ENCODE data around the gene FNBP1. TPM values are rescaled to one million over a fixed set of nuclear protein-coding genes. Genes with fewer than 3 reads are reported as not detected.
"Not testable (repeated sequence)": the region's sequence is repeated elsewhere in the genome, so short reads cannot be mapped to it uniquely, and the experiment has no call there.

Gene FNBP1
- total RNA-seq, 1 experiment from 2014 or later, result 16.0 TPM

DNA sequence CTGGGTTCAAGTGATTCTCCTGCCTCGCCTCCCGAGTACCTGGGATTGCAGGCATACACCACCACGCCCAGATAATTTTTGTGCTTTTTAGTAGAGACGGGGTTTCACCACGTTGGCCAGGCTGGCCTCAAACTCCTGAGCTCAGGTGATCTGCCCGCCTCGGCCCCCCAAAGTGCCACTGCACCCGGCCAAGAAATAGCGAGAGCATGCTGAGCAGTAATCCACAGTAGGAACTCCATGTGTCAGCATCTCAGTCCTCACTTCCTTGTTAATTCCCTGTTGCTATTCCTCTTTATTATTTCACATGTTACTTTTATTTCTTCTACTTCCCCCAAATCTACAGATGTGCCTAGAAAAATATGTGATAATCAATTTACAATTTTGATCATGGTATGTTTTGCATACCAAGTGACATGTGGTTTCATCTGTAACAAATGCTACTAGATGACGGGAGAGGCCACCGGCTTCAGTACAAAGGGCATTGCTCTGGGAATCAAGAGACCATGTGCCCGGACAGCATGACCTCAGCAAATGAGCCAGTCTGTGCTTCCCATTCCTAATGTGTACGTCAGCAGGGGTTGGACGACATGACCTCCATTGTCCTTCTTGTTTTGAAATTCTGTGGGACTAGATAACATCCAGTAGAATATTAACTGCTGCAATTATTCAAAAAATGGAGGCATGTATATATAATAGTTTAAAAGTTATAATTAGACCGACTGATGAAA, 61.6 kb downstream of the FNBP1 start:
- DNase-seq, result no peak
- Histone ChIP-seq H3K36me3 (replicated peaks; ENCODE audit: control insufficient read depth, insufficient read depth, low read length) (no peaks in the 10 kb centered on the region), H3K4me3 (ENCODE audit: insufficient read depth, low read depth, low read length) (no peak overlapping the region), H3K27me3 (ENCODE audit: control insufficient read depth, insufficient read depth, low read length) (no peaks in the 10 kb centered on the region)

- DNase-seq; H3K27me3 ChIP-seq (ENCODE audit: control insufficient read depth, insufficient read depth, low read length); H3K36me3 ChIP-seq (replicated peaks; ENCODE audit: control insufficient read depth, insufficient read depth, low read length); H3K4me3 ChIP-seq (ENCODE audit: insufficient read depth, low read depth, low read length): not testable (repeated sequence)
Measured at GRCh38 chr9:129980224-129980623, 62.8 kb downstream of the FNBP1 start.

GRCh38 chr9:129979071-129979745, 63.8 kb downstream of the FNBP1 start:
- Histone ChIP-seq H3K4me3 (ENCODE audit: insufficient read depth, low read depth, low read length) (no peak overlapping the region), H3K27me3 (ENCODE audit: control insufficient read depth, insufficient read depth, low read length) (no peaks in the 10 kb centered on the region), H3K36me3 (replicated peaks; ENCODE audit: control insufficient read depth, insufficient read depth, low read length) (no peaks in the 10 kb centered on the region)
- DNase-seq, result no peak

- Histone ChIP-seq H3K27me3 (ENCODE audit: control insufficient read depth, insufficient read depth, low read length) (no peaks in the 10 kb centered on the region), H3K4me3 (ENCODE audit: insufficient read depth, low read depth, low read length) (no peak overlapping the region), H3K36me3 (replicated peaks; ENCODE audit: control insufficient read depth, insufficient read depth, low read length) (no peaks in the 10 kb centered on the region)
- DNase-seq, result no peak
Measured at GRCh38 chr9:129972816-129973215, 70.2 kb downstream of the FNBP1 start.

DNA sequence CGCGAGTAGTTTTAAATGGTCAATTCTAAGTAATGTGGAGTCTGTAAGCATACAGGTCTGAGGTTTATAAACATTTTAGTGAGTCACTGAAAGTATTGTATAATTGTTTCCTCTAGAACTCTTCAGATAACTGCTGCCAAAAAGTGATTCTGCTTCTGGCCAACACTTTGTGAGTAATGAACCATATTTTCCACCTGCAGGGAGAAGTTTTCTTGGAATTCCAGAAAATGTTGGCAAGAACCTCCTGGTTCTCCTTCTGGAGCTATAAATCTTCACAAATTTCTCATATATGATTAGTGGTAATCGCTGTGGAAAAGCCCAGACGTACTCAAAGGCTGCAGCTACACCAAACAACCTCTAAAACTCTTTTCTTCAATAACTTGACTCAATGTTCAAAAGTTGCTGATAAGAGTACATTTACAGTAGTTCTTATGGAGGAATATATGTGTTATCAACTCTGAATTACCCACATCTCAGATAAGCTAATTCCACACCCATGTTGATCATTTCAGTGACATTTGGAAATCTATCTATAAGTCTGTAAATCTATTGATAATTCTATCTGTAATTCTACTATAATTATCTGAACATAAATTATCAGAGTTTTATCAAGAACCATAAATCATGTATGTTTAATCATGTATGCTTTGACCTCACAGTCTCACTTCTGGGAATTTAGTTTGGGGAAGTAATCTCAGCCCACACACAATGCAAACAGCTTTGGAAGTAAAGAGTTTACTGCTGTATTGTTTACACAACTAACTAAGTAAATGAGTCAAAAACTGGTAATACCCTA, 74.1 kb downstream of the FNBP1 start:
- Histone ChIP-seq H3K4me3 (ENCODE audit: insufficient read depth, low read depth, low read length) (no peak overlapping the region), H3K27me3 (ENCODE audit: control insufficient read depth, insufficient read depth, low read length) (no peaks in the 10 kb centered on the region), H3K36me3 (replicated peaks; ENCODE audit: control insufficient read depth, insufficient read depth, low read length) (no peaks in the 10 kb centered on the region)
- no peak for DNase-seq

GRCh38 chr9:129964901-129965734, 77.9 kb downstream of the FNBP1 start:
- Histone ChIP-seq H3K27me3 (ENCODE audit: control insufficient read depth, insufficient read depth, low read length) (no peaks in the 10 kb centered on the region), H3K4me3 (ENCODE audit: insufficient read depth, low read depth, low read length) (no peak overlapping the region), H3K36me3 (replicated peaks; ENCODE audit: control insufficient read depth, insufficient read depth, low read length) (no peaks in the 10 kb centered on the region)
- no peak for DNase-seq

DNA sequence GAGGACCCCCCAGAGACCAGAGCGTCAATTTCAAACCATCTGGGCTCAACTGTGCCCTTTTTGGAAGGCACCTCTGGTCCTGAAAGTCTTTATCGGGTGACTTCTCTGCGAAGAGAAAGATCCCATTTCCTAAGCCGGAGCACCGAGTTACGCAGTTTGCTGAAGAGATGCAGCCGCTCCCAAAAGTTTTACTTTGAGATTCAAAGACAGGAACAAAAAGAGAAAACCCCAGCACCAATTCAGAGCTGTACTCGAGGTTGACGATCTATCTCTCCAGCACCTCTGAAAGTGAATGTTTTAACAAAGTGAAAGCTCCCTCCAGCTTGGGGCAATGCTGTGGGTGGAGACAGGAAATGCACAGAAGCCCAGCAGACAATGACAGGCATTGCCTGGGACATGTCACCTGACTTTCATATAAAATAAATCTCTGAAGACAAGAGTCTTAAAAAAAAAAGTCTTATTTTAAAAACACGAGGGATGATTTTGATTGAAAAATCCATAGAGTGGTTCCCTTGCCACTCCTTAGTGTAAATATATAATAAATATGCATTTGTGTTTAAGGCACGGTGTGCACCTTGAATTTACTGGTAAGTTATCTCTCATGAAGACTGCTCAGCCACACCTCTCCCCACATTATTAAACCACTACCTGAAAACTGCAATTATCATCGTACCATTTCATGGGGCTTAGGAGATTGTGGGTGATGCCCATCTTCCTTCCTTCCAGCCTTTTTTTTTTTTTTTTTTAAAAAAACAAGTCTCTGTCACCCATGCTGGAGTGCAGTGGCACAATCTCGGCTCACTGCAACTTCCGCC, 79.9 kb downstream of the FNBP1 start:
- no peaks in the 10 kb centered on the region for H3K27me3 ChIP-seq (ENCODE audit: control insufficient read depth, insufficient read depth, low read length)
- H3K4me3 ChIP-seq (ENCODE audit: insufficient read depth, low read depth, low read length), result peak overlapping the region; percentile 29
- H3K36me3 ChIP-seq (replicated peaks; ENCODE audit: control insufficient read depth, insufficient read depth, low read length), result no peaks in the 10 kb centered on the region
- DNase-seq, result no peak

GRCh38 chr9:129962451-129962864, 80.5 kb downstream of the FNBP1 start:
- no peak for DNase-seq
- peak overlapping the region; percentile 29 for H3K4me3 ChIP-seq (ENCODE audit: insufficient read depth, low read depth, low read length)
- no peaks in the 10 kb centered on the region for H3K36me3 ChIP-seq (replicated peaks; ENCODE audit: control insufficient read depth, insufficient read depth, low read length)
- no peaks in the 10 kb centered on the region for H3K27me3 ChIP-seq (ENCODE audit: control insufficient read depth, insufficient read depth, low read length)

DNA sequence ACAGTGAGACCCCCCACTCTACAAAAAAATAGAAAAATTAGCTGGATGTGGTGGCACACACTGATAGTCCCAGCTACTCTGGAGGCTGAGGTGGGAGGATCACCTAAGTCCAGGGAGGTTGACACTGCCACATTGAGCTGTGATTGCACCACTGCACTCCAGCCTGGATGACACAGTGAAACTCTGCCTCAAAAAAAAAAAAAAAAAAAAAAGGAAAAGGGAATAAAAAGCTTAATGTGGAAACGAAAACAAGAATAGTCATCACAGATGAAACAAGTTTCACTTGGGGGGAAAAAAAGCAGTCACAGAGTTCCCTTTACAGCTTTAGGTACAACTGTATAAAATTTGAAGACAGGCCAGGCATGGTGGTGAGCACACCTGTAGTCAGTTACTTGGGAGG, 84.2 kb downstream of the FNBP1 start:
- no peaks in the 10 kb centered on the region for H3K27me3 ChIP-seq (ENCODE audit: control insufficient read depth, insufficient read depth, low read length)
- no peaks in the 10 kb centered on the region for H3K36me3 ChIP-seq (replicated peaks; ENCODE audit: control insufficient read depth, insufficient read depth, low read length)
- H3K4me3 ChIP-seq (ENCODE audit: insufficient read depth, low read depth, low read length), result no peak overlapping the region
- no peak for DNase-seq

GRCh38 chr9:129954868-129955550, 88.0 kb downstream of the FNBP1 start:
- no peak overlapping the region for H3K4me3 ChIP-seq (ENCODE audit: insufficient read depth, low read depth, low read length)
- DNase-seq, result no peak
- H3K36me3 ChIP-seq (replicated peaks; ENCODE audit: control insufficient read depth, insufficient read depth, low read length), result no peaks in the 10 kb centered on the region; the same call in 1 of the 2 replicates
- no peaks in the 10 kb centered on the region for H3K27me3 ChIP-seq (ENCODE audit: control insufficient read depth, insufficient read depth, low read length)

DNA sequence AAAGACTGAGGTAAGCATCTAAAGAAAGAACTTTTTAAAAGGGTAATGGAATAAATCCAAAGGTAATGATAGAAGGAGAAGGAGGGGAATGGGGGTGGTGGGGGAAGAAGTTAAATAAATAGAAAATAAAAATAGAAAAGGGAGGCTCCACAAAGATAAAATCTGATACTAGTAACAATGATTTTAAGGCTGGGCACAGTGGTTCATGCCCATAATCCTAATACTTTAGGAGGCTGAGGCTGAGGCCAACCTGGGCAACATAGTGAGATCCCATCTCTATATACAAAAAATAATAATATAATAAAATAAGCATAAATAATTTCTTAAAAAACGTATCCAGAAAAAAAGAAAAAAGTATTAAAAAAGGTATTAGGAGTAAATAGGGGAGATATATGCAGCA, 89.3 kb downstream of the FNBP1 start:
- H3K4me3 ChIP-seq (ENCODE audit: insufficient read depth, low read depth, low read length), result no peak overlapping the region
- no peaks in the 10 kb centered on the region; the same call in 1 of the 2 replicates for H3K36me3 ChIP-seq (replicated peaks; ENCODE audit: control insufficient read depth, insufficient read depth, low read length)
- DNase-seq, result no peak
- H3K27me3 ChIP-seq (ENCODE audit: control insufficient read depth, insufficient read depth, low read length), result no peaks in the 10 kb centered on the region

DNA sequence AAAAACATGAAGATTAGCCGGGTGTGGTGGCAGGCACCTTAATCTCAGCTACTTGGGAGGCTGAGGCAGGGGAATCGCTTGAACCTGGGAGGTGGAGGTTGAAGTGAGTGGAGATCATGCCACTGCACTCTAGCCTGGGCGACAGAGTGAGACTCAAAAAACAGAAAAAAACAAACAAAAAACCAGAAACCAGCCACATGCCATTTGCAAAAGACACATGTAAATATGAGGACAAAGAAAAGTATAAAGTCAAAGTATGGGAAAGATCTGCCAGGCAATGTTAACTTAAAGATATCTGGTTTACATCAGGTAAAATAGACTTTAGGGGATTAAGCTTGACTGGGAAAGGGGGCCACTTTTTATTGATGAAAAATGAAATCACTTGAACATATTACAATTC, 90.7 kb downstream of the FNBP1 start:
- Histone ChIP-seq H3K27me3 (ENCODE audit: control insufficient read depth, insufficient read depth, low read length) (no peaks in the 10 kb centered on the region), H3K4me3 (ENCODE audit: insufficient read depth, low read depth, low read length) (no peak overlapping the region), H3K36me3 (replicated peaks; ENCODE audit: control insufficient read depth, insufficient read depth, low read length) (no peaks in the 10 kb centered on the region; the same call in 1 of the 2 replicates)
- DNase-seq, result no peak

- DNase-seq, result no peak
- no peaks in the 10 kb centered on the region; the same call in 1 of the 2 replicates for H3K36me3 ChIP-seq (replicated peaks; ENCODE audit: control insufficient read depth, insufficient read depth, low read length)
Measured at GRCh38 chr9:129949821-129950220, 93.2 kb downstream of the FNBP1 start.

More at GRCh38 chr9:129949821-129950220, 93.2 kb downstream of the FNBP1 start:
- H3K4me3 ChIP-seq (ENCODE audit: insufficient read depth, low read depth, low read length), result no peak overlapping the region
- H3K27me3 ChIP-seq (ENCODE audit: control insufficient read depth, insufficient read depth, low read length), result no peaks in the 10 kb centered on the region

Data from H7 (cell line).